Dermis lymphatic vessel endothelial cell (primary cell): ENCODE measurements around the gene SPATS2L. TPM values are rescaled to one million over a fixed set of nuclear protein-coding genes. Genes with fewer than 3 reads are reported as not detected.

ENCODE experiments used
- total RNA-seq: library from RNA; depleted of rRNA; stranded (reverse); fragments of >200 nt; gene quantifications from 2 replicates; pipeline ENCODE4 v1.2.1, GENCODE V29; 2014

The SPATS2L gene, protein sequence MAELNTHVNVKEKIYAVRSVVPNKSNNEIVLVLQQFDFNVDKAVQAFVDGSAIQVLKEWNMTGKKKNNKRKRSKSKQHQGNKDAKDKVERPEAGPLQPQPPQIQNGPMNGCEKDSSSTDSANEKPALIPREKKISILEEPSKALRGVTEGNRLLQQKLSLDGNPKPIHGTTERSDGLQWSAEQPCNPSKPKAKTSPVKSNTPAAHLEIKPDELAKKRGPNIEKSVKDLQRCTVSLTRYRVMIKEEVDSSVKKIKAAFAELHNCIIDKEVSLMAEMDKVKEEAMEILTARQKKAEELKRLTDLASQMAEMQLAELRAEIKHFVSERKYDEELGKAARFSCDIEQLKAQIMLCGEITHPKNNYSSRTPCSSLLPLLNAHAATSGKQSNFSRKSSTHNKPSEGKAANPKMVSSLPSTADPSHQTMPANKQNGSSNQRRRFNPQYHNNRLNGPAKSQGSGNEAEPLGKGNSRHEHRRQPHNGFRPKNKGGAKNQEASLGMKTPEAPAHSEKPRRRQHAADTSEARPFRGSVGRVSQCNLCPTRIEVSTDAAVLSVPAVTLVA
- 8.9 and 19.4 TPM in 2 replicates for total RNA-seq

DNA sequence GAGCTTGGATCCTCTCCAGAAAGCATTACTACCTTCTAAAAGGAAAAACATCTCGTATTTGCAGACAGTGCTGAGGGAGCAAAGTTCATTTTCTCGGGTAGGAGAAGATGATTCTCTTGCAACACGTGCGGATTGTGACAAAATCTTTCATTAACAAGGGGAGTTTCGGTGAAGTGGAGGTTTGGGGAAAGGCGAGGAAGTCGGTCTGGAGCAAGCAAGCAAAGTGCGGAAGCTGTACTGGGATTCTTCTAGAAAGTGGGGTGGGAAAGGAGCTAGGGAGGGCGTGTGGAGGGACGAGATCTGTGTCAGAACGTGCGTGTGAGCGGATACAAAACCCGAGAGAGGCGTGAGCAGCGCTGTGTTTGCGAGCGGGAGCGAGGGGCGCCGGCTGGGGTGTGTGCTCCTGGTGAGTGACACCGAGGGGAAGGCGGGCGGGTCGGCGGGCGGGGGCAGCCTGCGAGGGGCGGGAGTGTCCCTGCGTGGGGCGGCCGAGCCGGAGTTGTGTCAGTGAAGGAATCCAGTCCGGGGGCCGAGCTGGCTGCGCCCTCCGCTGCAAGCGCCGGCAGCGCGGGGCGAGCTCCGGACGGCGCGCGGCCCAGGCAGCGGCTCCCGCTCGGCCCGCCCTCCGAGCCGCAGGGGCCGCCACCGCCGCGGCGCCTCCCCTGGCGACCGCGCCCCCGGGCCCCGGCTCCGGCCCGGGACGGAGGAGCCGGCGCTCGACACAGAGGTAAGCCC, at the start of gene SPATS2L:
TSS of gene SPATS2L (plus strand) at position 498 of the 735 bp plus-strand sequence. CDS start 82,552 bp downstream, outside the sequence.

DNA sequence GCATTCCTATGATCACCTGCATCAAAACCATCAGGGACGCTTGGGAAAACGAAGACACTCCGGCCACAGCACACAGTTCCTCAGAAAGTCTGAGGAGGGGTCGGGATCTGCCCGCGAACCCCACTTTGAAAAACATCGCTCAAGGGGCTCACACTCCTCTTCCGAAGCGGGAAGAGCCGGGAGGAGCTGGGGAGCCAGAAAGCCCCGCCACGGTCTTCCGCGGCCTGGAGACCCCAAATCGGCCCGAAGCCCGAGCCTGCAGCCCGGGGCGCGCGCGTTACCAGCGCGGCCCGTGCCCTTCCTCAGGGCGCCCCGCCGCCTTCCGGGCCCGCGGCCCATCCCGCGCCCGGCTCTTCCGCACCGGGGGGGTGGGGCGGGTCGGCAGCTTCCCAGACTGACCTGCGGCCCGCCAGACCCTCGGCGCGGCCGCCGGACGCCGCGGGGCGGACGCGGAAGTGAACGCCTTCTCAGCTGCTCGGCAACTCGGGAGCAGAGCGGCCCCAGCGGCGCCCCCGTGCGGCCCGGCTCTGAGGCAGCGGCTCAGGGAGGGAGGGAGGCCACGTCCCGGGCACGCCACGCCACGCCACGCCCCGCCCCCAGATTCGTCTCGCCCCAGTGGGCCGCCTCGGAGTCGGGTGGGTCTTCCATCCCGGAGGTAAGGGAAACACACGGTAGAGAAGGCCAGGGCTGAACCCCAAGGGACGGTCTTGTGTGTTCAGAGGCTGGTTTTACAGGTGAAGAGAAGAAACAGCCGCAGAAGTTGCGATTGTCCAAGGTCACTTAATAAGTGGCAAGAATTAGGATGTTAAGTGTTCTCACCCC, 203.3 kb downstream of the SPATS2L start, which contains the start of gene KCTD18:
TSS of gene KCTD18 (minus strand) at position 457 of the 822 bp plus-strand sequence. CDS start 3,052 bp downstream, outside the sequence.

DNA sequence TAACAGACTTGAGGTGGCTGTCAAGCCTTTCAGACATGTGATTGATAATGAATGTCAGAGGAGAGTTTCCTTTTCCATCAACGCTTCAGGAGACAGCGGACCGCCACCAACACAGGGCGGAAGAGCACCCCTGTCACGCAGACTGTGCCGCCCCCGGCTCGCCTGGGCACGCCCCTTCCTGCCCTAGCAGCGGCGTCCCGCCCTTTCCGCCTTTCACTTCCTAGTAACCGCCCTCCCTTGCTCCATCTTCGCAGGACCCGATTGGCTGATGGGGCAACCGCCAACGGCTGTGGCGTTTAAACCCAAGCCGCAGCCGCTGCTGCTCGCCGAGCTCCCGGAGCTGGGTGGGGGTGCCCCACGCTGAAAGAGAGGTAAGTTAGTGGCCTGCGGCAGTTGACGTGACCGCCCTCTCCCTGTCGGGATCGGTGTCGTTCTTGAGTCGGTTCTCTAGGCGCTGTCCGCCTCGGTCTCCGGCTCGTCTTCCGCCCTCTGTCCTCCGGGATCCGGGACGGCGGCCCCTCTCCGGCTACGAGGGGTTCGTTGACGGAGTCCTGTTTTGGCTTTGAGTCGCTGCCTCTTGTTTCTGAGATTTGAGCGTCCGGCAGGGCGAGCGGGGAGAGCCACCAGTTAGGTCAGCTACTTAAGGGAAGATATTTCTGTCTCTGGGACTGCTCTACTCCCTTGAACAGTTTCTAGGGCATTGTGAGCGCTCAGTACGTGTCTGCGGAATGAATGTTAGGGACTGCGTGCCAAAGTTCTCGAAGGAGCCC, 219.6 kb downstream of the SPATS2L start, which contains the start of gene SGO2:
TSS of gene SGO2 (plus strand) at position 326 of the 770 bp plus-strand sequence. CDS start 6,769 bp downstream, outside the sequence.

Other genes starting within 250 kb of the SPATS2L start
- 11.2 and 12.4 TPM in 2 replicates for gene KCTD18, start 203.4 kb downstream of the SPATS2L start, total RNA-seq
- gene SGO2, start 219.5 kb downstream of the SPATS2L start, total RNA-seq, result 1.6 and 2.3 TPM in 2 replicates